Astrocyte (in vitro differentiated cells and primary cell): ENCODE results near the gene XDH. TPM values are rescaled to one million over a fixed set of nuclear protein-coding genes. Genes with fewer than 3 reads are reported as not detected.

Experiments
- DNase-seq: peaks from one replicate; pipeline ENCODE4 v3.0.0-alpha.2; 2010; ENCODE audit warnings: low read depth
- FAIRE-seq: peaks from 2 replicates; lab custom pipeline; 2011; peaks lifted over from hg19 to GRCh38; lab: Jason Lieb, UNC
- H2AFZ ChIP-seq: 2 replicates; pipeline ENCODE4 v1.6.0; 2012; ENCODE audit warnings: low read depth, low read length, inconsistent platforms
- H3K27ac ChIP-seq: 2 replicates; pipeline ENCODE4 v1.5.1; 2011; ENCODE audit warnings: low read depth, low read length, inconsistent platforms
- H3K27me3 ChIP-seq: 2 replicates; pipeline ENCODE4 v1.6.0; 2011; ENCODE audit warnings: low read length, inconsistent platforms; ENCODE audit not compliant: insufficient read depth
- H3K36me3 ChIP-seq: 2 replicates; pipeline ENCODE4 v1.5.1; 2011; ENCODE audit warnings: low read length, inconsistent platforms; ENCODE audit not compliant: insufficient read depth
- H3K4me1 ChIP-seq: 2 replicates; pipeline ENCODE4 v1.5.1; 2011; ENCODE audit warnings: low read length, inconsistent platforms; ENCODE audit not compliant: insufficient read depth
- H3K4me2 ChIP-seq: 2 replicates; pipeline ENCODE4 v1.6.0; 2012; ENCODE audit warnings: low read length, inconsistent platforms
- H3K4me3 ChIP-seq: 2 replicates; pipeline ENCODE4 v1.5.1; 2011; ENCODE audit warnings: low read depth, mild to moderate bottlenecking, low read length, inconsistent platforms; ENCODE audit not compliant: insufficient read depth
- H3K79me2 ChIP-seq: 2 replicates; pipeline ENCODE4 v1.6.0; 2012; ENCODE audit warnings: mild to moderate bottlenecking, low read length, inconsistent platforms; ENCODE audit not compliant: insufficient read depth
- H3K9ac ChIP-seq: 2 replicates; pipeline ENCODE4 v1.6.0; 2012; ENCODE audit warnings: mild to moderate bottlenecking, low read length, inconsistent platforms
- H3K9me3 ChIP-seq: 2 replicates; pipeline ENCODE4 v1.5.1; 2012; ENCODE audit warnings: low read depth, mild to moderate bottlenecking, low read length, inconsistent platforms; ENCODE audit not compliant: insufficient read depth
- H4K20me1 ChIP-seq: 2 replicates; pipeline ENCODE4 v1.6.0; 2012; ENCODE audit warnings: low read length, inconsistent platforms; ENCODE audit not compliant: insufficient read depth
- H3K27ac Mint-ChIP-seq: one replicate; pipeline ENCODE4 v1.8.0; 2021; ENCODE audit warnings: mild to moderate bottlenecking, mixed read lengths; ENCODE audit not compliant: unreplicated experiment
- H3K27me3 Mint-ChIP-seq: one replicate; pipeline ENCODE4 v1.8.0; 2021; ENCODE audit warnings: low read depth, mixed read lengths; ENCODE audit not compliant: unreplicated experiment
- H3K36me3 Mint-ChIP-seq: one replicate; pipeline ENCODE4 v1.8.0; 2021; ENCODE audit warnings: low read depth, mixed read lengths; ENCODE audit not compliant: unreplicated experiment
- H3K4me1 Mint-ChIP-seq: one replicate; pipeline ENCODE4 v1.8.0; 2021; ENCODE audit warnings: low read depth, mixed read lengths; ENCODE audit not compliant: unreplicated experiment
- H3K4me3 Mint-ChIP-seq: one replicate; pipeline ENCODE4 v1.8.0; 2021; ENCODE audit warnings: mild to moderate bottlenecking, moderate library complexity, mixed read lengths; ENCODE audit not compliant: unreplicated experiment
- H3K9me3 Mint-ChIP-seq: one replicate; pipeline ENCODE4 v1.8.0; 2021; ENCODE audit warnings: mild to moderate bottlenecking, mixed read lengths; ENCODE audit not compliant: unreplicated experiment
- EZH2 ChIP-seq: IDR thresholded peaks from 2 replicates; pipeline ENCODE4 v1.6.1; 2012; ENCODE audit warnings: mild to moderate bottlenecking, low read length, inconsistent platforms; ENCODE audit not compliant: insufficient read depth
- total RNA-seq: library from RNA; stranded (reverse); gene quantifications from 2 replicates; pipeline ENCODE4 v1.2.1, GENCODE V29; 2021
- TF ChIP-seq, protein P1 (sequence below): IDR thresholded peaks from 2 replicates; pipeline ENCODE4 v1.5.1; 2011; ENCODE audit warnings: low read depth, mild to moderate bottlenecking, inconsistent platforms, low read length, moderate library complexity; ENCODE audit not compliant: insufficient read depth

The XDH gene
- total RNA-seq, 1 donor from 2014 or later, result 2.2 TPM

DNA sequence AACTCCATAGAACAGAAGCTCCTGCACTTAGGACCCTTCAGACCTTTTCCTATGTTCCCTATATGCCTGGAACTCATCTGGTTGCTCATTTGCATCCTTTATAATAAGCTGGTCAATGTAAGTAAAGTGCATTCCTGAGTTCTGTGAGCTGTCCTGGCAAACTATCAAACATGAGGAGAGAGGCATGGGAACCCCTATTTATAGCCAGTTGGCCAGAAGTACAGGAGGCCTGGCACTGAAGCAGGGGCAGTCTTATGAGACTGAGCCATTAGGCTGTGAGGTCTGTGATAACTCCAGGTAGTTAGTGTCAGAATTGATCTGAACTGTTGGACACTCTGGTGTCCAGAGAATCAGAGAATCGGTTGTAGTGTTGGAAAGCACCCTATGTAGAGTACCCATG is 92.2 kb downstream of the XDH start:
- DNase-seq (no peak), FAIRE-seq (peak; percentile 34)
- TF ChIP-seq, protein P1, sequence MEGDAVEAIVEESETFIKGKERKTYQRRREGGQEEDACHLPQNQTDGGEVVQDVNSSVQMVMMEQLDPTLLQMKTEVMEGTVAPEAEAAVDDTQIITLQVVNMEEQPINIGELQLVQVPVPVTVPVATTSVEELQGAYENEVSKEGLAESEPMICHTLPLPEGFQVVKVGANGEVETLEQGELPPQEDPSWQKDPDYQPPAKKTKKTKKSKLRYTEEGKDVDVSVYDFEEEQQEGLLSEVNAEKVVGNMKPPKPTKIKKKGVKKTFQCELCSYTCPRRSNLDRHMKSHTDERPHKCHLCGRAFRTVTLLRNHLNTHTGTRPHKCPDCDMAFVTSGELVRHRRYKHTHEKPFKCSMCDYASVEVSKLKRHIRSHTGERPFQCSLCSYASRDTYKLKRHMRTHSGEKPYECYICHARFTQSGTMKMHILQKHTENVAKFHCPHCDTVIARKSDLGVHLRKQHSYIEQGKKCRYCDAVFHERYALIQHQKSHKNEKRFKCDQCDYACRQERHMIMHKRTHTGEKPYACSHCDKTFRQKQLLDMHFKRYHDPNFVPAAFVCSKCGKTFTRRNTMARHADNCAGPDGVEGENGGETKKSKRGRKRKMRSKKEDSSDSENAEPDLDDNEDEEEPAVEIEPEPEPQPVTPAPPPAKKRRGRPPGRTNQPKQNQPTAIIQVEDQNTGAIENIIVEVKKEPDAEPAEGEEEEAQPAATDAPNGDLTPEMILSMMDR, result no peak
- TF ChIP-seq EZH2, result no peak
- Histone ChIP-seq H2AFZ (no peak overlapping the region), H3K4me2 (no peak overlapping the region), H3K4me3 (no peak overlapping the region), H3K36me3 (no peaks in the 10 kb centered on the region), H3K9me3 (no peaks in the 10 kb centered on the region), H3K9ac (no peak overlapping the region), H3K27me3 (no peaks in the 10 kb centered on the region), H3K79me2 (no peaks in the 10 kb centered on the region), H4K20me1 (no peaks in the 10 kb centered on the region), H3K27ac (no peak overlapping the region), H3K4me1 (peaks cover 19% of the 10 kb centered on the region)
- H3K27ac Mint-ChIP-seq, result no peak overlapping the region
- peaks cover 24% of the 10 kb centered on the region for H3K4me1 Mint-ChIP-seq
- H3K27me3 Mint-ChIP-seq, result no peaks in the 10 kb centered on the region
- H3K36me3 Mint-ChIP-seq, result no peaks in the 10 kb centered on the region
- H3K9me3 Mint-ChIP-seq, result peaks cover 2% of the 10 kb centered on the region
- H3K4me3 Mint-ChIP-seq, result no peak overlapping the region

DNA sequence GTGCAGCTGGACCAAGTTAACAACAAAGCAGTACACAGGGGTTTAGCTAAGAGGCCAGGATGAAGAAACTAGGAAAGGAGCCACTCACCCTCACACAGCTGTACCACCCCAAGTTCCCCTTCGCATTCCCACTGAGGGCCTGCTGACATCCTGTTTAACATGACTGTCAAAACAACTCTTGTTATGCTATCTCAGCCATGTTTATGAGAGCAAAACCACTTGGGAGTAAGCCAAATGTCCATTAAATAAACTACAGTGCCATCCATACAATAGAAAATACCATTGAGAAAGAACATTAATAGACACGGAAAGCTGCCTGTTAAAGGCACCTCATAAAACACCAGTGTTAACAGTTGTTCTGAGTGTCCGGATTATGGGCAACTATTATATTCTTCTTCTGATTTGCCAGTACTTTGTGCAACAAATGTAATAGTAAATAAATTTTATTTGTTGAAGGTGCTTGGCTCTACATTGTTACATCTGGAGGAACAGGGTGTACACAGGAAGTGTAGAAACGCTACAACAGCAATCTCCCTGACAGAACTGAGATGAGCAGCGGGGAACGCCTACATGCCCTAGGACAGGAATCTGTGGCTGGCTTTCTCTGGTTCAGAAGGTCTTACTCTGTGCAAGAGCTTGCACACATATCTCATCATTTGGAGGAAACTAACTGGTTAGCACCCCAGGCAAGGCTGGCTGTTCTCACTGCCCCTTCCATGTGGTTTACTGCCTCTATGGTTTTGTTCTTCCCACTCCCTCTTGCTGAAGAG is 95.0 kb downstream of the XDH start:
- Histone ChIP-seq H3K9ac (no peak overlapping the region), H3K79me2 (no peaks in the 10 kb centered on the region), H3K4me2 (peak overlapping the region; percentile 59), H3K27ac (no peak overlapping the region), H3K27me3 (no peaks in the 10 kb centered on the region), H3K9me3 (no peaks in the 10 kb centered on the region), H3K4me1 (peaks cover 19% of the 10 kb centered on the region), H2AFZ (no peak overlapping the region), H3K36me3 (no peaks in the 10 kb centered on the region), H4K20me1 (no peaks in the 10 kb centered on the region), H3K4me3 (no peak overlapping the region)
- peaks cover 29% of the 10 kb centered on the region for H3K4me1 Mint-ChIP-seq
- no peak overlapping the region for H3K27ac Mint-ChIP-seq
- DNase-seq (no peak), FAIRE-seq (no peak)
- TF ChIP-seq, protein P1, result no peak
- TF ChIP-seq EZH2, result no peak
- peaks cover 2% of the 10 kb centered on the region for H3K9me3 Mint-ChIP-seq
- no peaks in the 10 kb centered on the region for H3K36me3 Mint-ChIP-seq
- H3K4me3 Mint-ChIP-seq, result no peak overlapping the region
- peaks cover 2% of the 10 kb centered on the region for H3K27me3 Mint-ChIP-seq
